Bronchial epithelial cell (primary cell): Measurements from ENCODE around the gene MTHFD2L. TPM values are rescaled to one million over a fixed set of nuclear protein-coding genes. Genes with fewer than 3 reads are reported as not detected.

Experiments
- DNase-seq: peaks from one replicate; pipeline ENCODE4 v3.0.0-alpha.2; 2010; ENCODE audit warnings: low read depth
- FAIRE-seq: peaks from 2 replicates; lab custom pipeline; 2011; peaks lifted over from hg19 to GRCh38; lab: Jason Lieb, UNC
- H3K27me3 ChIP-seq: 2 replicates; pipeline ENCODE4 v1.5.1; 2011; ENCODE audit warnings: low read length; ENCODE audit not compliant: control insufficient read depth, insufficient read depth
- H3K36me3 ChIP-seq: 2 replicates; pipeline ENCODE4 v1.5.1; 2011; ENCODE audit warnings: low read length; ENCODE audit not compliant: control insufficient read depth, insufficient read depth
- H3K4me3 ChIP-seq: 2 replicates; pipeline ENCODE4 v1.5.1; 2011; ENCODE audit warnings: mild to moderate bottlenecking, low read depth, low read length, control low read depth
- total RNA-seq: library from RNA; depleted of rRNA; stranded (reverse); fragments of >200 nt; gene quantifications from 2 replicates; pipeline ENCODE4 v1.2.1, GENCODE V29; 2014
- TF ChIP-seq, protein P1 (sequence below): IDR thresholded peaks from 2 replicates; pipeline ENCODE4 v1.5.1; 2011; ENCODE audit warnings: mild to moderate bottlenecking, moderate library complexity, low read length, control low read depth, inconsistent platforms; ENCODE audit not compliant: insufficient read depth, severe bottlenecking

MTHFD2L gene
- total RNA-seq, 1 donor from 2014 or later, result 29.0 TPM

DNA sequence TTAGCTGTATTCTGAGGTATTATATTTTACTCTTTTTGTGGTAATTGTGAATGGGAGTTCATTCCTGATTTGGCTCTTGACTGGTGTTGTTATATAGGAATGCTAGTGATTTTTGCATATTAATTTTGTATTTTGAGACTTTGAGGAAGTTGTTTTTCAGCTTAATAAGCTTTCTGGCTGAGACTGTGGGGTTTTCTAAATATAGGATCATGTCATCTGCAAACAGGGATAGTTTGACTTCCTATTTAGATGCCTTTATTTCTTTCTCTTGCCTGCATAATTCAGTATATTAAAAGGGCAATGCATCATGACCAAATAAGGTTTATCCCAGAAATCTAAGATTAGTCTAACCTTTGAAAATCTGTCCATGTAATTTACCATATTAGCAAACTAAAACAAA, 105.6 kb downstream of the MTHFD2L start:
- H3K27me3 ChIP-seq, result no peaks in the 10 kb centered on the region
- no peak for FAIRE-seq
- TF ChIP-seq, protein P1, sequence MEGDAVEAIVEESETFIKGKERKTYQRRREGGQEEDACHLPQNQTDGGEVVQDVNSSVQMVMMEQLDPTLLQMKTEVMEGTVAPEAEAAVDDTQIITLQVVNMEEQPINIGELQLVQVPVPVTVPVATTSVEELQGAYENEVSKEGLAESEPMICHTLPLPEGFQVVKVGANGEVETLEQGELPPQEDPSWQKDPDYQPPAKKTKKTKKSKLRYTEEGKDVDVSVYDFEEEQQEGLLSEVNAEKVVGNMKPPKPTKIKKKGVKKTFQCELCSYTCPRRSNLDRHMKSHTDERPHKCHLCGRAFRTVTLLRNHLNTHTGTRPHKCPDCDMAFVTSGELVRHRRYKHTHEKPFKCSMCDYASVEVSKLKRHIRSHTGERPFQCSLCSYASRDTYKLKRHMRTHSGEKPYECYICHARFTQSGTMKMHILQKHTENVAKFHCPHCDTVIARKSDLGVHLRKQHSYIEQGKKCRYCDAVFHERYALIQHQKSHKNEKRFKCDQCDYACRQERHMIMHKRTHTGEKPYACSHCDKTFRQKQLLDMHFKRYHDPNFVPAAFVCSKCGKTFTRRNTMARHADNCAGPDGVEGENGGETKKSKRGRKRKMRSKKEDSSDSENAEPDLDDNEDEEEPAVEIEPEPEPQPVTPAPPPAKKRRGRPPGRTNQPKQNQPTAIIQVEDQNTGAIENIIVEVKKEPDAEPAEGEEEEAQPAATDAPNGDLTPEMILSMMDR, result no peak
- no peaks in the 10 kb centered on the region for H3K36me3 ChIP-seq
- DNase-seq, result no peak
- H3K4me3 ChIP-seq, result no peak overlapping the region

DNA sequence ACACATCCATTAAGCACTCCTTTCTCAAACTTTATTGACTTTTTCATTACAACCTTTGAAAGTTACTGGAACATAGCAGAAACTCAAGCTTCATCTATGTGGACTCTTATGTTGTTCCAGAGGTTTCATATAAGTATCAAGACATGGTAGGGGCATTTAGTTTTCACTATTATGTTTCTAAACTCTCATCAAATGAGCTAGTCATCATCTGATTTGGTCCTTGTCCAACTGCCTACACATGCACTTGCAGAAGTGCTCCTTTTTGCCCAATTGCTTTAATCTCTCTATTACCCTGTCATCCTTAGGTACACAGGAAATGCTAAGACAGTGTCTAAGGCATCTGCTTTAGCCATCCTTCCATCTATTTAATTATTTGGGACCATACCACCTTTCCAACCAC, 108.2 kb downstream of the MTHFD2L start:
- TF ChIP-seq, protein P1, result no peak
- no peaks in the 10 kb centered on the region for H3K36me3 ChIP-seq
- no peak overlapping the region for H3K4me3 ChIP-seq
- H3K27me3 ChIP-seq, result no peaks in the 10 kb centered on the region
- DNase-seq, result peak; percentile 25
- FAIRE-seq, result no peak

DNA sequence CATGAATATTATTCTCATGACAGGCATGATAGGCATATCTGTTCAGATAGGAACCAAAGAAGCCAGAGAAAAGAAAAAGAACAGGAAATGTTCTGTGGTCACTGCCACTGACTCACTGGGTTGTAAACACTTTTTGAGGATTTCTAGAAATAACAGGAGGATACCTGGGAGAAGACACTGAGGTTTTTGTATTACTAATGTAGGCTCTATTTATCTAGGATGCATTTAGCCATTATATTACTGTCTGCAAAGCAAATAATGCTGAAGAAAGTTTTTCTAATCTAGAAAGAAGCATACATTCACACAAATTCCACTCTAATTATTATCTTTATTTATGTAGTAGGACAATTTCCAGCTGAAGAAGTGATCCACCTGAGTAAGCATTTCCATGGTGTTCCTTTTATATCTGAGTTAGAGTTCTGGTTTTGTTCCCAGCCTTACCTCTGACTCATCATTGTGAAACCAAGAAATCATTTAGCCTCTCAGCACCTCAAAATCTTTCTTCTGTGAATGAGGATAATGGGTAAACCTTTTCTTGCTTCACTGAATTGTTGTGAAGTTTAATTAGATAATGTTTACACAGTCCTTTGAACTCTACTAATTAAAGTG, 110.2 kb downstream of the MTHFD2L start:
- FAIRE-seq, result no peak
- Histone ChIP-seq H3K4me3 (no peak overlapping the region), H3K27me3 (no peaks in the 10 kb centered on the region), H3K36me3 (no peaks in the 10 kb centered on the region)
- peak; percentile 89 for DNase-seq
- TF ChIP-seq, protein P1, result no peak

DNA sequence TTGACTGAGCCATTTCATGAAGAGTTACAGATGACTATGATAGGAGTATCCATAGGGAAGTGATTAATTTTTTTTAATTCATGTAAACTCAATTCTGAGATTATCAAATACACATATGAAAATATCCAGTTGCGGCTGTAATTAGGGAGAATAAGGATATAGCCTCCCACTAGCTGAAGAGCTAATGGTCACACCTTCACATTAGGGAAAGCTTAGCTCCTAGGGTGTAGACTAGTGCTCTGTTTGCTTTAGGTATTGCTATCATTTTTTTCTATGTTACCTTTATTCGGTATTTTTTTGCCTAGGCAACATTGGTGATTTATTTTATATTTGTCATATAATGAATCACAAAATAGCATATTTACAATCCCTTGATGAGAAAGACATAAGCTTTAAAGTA, 110.7 kb downstream of the MTHFD2L start:
- Histone ChIP-seq H3K36me3 (no peaks in the 10 kb centered on the region), H3K27me3 (no peaks in the 10 kb centered on the region), H3K4me3 (no peak overlapping the region)
- TF ChIP-seq, protein P1, result no peak
- DNase-seq, result peak; percentile 12
- no peak for FAIRE-seq

DNA sequence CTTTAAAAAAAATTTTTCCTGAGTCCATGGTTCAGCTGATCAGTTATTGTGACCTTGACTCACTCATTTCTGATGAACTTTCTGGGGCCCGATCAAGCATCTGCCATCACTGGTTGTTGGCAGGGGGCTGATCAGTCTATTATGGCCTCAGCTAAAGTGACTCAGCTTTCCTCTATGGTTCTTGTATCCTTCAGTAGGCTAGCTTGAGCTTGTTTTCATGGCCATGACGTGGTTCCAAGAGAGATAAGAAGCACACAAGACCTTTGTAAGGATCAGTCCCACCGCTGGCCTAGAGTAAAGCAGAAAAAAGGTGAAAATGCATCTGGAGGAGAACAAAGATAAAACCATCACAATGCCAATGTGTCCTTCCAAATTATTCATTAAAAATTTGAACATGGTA, 120.6 kb downstream of the MTHFD2L start:
- Histone ChIP-seq H3K27me3 (no peaks in the 10 kb centered on the region), H3K4me3 (no peak overlapping the region), H3K36me3 (no peaks in the 10 kb centered on the region)
- FAIRE-seq, result no peak
- peak; percentile 85 for DNase-seq
- TF ChIP-seq, protein P1, result no peak

DNA sequence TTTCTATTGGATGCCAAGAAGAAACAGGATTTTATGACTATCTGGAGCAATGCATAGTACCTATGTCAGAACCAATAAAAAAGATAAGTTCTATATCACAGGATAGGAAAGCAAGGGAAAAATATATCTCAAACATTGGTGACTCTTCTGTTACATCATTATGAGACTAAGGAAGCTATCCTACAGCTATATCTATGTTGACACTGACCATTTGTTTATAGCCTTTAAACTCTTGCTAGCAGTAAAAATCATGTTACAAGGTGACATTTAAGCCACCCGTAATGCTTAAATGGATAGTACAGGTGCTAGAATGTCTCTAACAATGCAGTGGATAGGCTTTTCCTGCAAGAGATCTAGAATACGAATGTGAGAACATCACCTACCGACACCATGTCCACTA, 121.8 kb downstream of the MTHFD2L start:
- Histone ChIP-seq H3K27me3 (no peaks in the 10 kb centered on the region), H3K4me3 (no peak overlapping the region), H3K36me3 (no peaks in the 10 kb centered on the region)
- DNase-seq, result no peak
- TF ChIP-seq, protein P1, result no peak
- FAIRE-seq, result no peak
